ENCODE data around the gene CNTN2. TPM values are rescaled to one million over a fixed set of nuclear protein-coding genes. Genes with fewer than 3 reads are reported as not detected.

Gene CNTN2
- total and polyA plus RNA-seq, 2 of the 8 experiments (the other 6 are each of a cell fraction or from before 2014, with no cell fraction given), result 1.2 to 3.9 TPM

DNA sequence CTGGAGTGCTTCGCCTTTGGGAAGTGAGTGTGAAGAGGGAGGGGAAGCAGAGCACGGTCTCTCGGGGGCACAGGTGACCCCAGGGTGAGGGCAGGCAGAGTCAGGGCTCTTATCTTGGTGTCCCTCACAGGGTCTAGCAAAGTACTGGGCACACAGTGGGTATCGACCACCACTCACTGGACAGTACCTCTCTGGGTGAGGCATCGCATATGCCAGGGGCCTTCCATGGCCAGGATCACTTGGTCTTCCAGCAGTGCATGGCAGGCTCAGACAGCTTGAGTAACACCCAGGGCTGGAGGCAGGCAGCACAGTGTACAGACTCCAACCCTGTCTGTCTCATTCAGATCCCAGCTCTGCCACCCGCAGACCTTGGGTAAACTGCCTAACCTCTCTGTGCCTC, 16.6 kb downstream of the CNTN2 start:
- H2BK12ac ChIP-seq (ENCODE audit: low read depth, low read length), result no peak overlapping the region
- no peak for TF ChIP-seq ASH2L (IDR thresholded peaks at IDR 0.05; ENCODE audit: low read length)
- TF ChIP-seq CHD2 (IDR thresholded peaks at IDR 0.05; ENCODE audit: low read length), result no peak
- TF ChIP-seq SP1 (IDR thresholded peaks at IDR 0.05; ENCODE audit: low read depth, low read length), result no peak
- TF ChIP-seq FOSL1 (IDR thresholded peaks at IDR 0.05; ENCODE audit: insufficient read depth, low read depth, low read length), result no peak
- TF ChIP-seq EGR1 (IDR thresholded peaks at IDR 0.05; ENCODE audit: borderline replicate concordance, low read depth, low read length), result no peak
- no peak for TF ChIP-seq SAP30 (IDR thresholded peaks at IDR 0.05; ENCODE audit: insufficient read depth, insufficient replicate concordance, low read length)
- no peak for TF ChIP-seq SUZ12 (IDR thresholded peaks at IDR 0.05; ENCODE audit: low read length)
- CTCF ChIA-PET (ENCODE audit: partially characterized antibody), result interaction anchor here (0.6 to 38.9 kb wide), 7 partner anchors 11 to 412 kb away, joined by 3 to 1336 read pairs (median 4); partner anchors contain the start of gene CNTN2

More for the DNA sequence above, 16.6 kb downstream of the CNTN2 start:
- H2BK15ac ChIP-seq (ENCODE audit: low read length), result no peak overlapping the region; the same call in 1 of the 2 replicates
- POLR2A ChIA-PET (ENCODE audit: partially characterized antibody), result no interaction called here
- no peaks in the 10 kb centered on the region for H3K9me3 ChIP-seq (ENCODE audit: insufficient read depth in 2 of 2, low read depth in 1 of 2, low read length in 1 of 2)
- no peaks in the 10 kb centered on the region for H3K79me2 ChIP-seq (ENCODE audit: control insufficient read depth in 1 of 2, insufficient read depth in 2 of 2, low read length in 2 of 2)
- no peak overlapping the region for H3K23ac ChIP-seq (ENCODE audit: insufficient read length)
- H2BK20ac ChIP-seq (ENCODE audit: low read length), result no peak overlapping the region
- H3K36me3 ChIP-seq (ENCODE audit: control insufficient read depth in 2 of 4, insufficient read depth in 4 of 4, low read length in 3 of 4), result no peaks in the 10 kb centered on the region
- no peak overlapping the region for H3K4me3 ChIP-seq (ENCODE audit: extremely low read depth in 1 of 4, insufficient read depth in 2 of 4, low read depth in 3 of 4, low read length in 4 of 4)
- no peak overlapping the region for H4K8ac ChIP-seq (ENCODE audit: extremely low read depth, insufficient read depth, low read length)
- H4K91ac ChIP-seq (replicated peaks; ENCODE audit: insufficient read length, low read length), result no peak overlapping the region
- peaks cover 0 to 4% (median 2%) of the 10 kb centered on the region in 4 experiments; a peak in 4 of 7 replicates for H3K4me1 ChIP-seq (replicated peaks in 1 of 4; ENCODE audit: control insufficient read depth in 3 of 4, insufficient read depth in 4 of 4, low read length in 3 of 4)
- no peaks in the 10 kb centered on the region for H3K27me3 ChIP-seq (replicated peaks in 1 of 4; ENCODE audit: control insufficient read depth in 3 of 4, extremely low read depth in 1 of 4, insufficient read depth in 3 of 4, low read length in 3 of 4)
- no peak overlapping the region for H3K9ac ChIP-seq (replicated peaks in 1 of 4; ENCODE audit: extremely low read depth in 1 of 4, low read depth in 3 of 4, low read length in 3 of 4)
- H3K56ac ChIP-seq (replicated peaks; ENCODE audit: insufficient read length, low read depth, low read length), result no peak overlapping the region
- no peak overlapping the region for H2BK5ac ChIP-seq (ENCODE audit: low read depth, low read length)
- H3K18ac ChIP-seq (ENCODE audit: extremely low read depth, low read length), result no peak overlapping the region
- H2AK5ac ChIP-seq (ENCODE audit: low read depth, low read length), result no peak overlapping the region
- no peak overlapping the region for H3K27ac ChIP-seq (ENCODE audit: low read depth, low read length)
- H3K79me1 ChIP-seq (ENCODE audit: low read depth, low read length), result no peaks in the 10 kb centered on the region
- FAIRE-seq (no peak), DNase-seq (ENCODE audit: low read depth in 1 of 2, low spot score in 2 of 2) (no peak)
- H3K23me2 ChIP-seq (ENCODE audit: low read depth, low read length), result no peaks in the 10 kb centered on the region
- no peak overlapping the region for H3K14ac ChIP-seq (ENCODE audit: insufficient read length)
- 94% methylated on average over 6 of the region's 6 CpGs; no CpG with 5 or more reads in 1 of the 2 experiments for WGBS, 2 experiments (ENCODE audit: extremely low coverage in 1 of 2, insufficient coverage in 1 of 2, insufficient read length in 1 of 2, insufficient replicate concordance in 2 of 2, low coverage in 1 of 2, low lambda C conversion rate in 2 of 2, missing lambda C conversion rate in 1 of 2)
- no peak overlapping the region for H2AFZ ChIP-seq (ENCODE audit: low read length)
- no peaks in the 10 kb centered on the region for H4K20me1 ChIP-seq (replicated peaks in 1 of 2; ENCODE audit: control insufficient read depth in 1 of 2, insufficient read depth in 2 of 2, low read length in 2 of 2)
- H3K4ac ChIP-seq (replicated peaks; ENCODE audit: insufficient read length, low read depth, low read length), result no peak overlapping the region
- H4K5ac ChIP-seq (ENCODE audit: insufficient read length, low read depth, low read length), result no peak overlapping the region
- H3K4me2 ChIP-seq (ENCODE audit: insufficient read depth in 1 of 2, low read depth in 2 of 2, low read length in 2 of 2), result no peak overlapping the region
- H2BK120ac ChIP-seq (replicated peaks; ENCODE audit: low read depth, low read length), result no peak overlapping the region

Data from H1 (cell line).